Left ventricle myocardium inferior (tissue), 1 donor: ENCODE results near the gene RAD51B. TPM values are rescaled to one million over a fixed set of nuclear protein-coding genes. Genes with fewer than 3 reads are reported as not detected.

Experiments
- DNase-seq: peaks from one replicate; pipeline ENCODE4 v3.0.0-alpha.2; 2020
- H3K27ac ChIP-seq: fragments of 200-600 bp; replicated peaks from 2 replicates; pipeline ENCODE4 v1.8.0; 2021
- H3K27me3 ChIP-seq: fragments of 200-600 bp; 2 replicates; pipeline ENCODE4 v1.8.0; 2021; ENCODE audit warnings: low read depth
- H3K36me3 ChIP-seq: fragments of 200-600 bp; 2 replicates; pipeline ENCODE4 v1.8.0; 2021
- H3K4me1 ChIP-seq: fragments of 200-600 bp; 2 replicates; pipeline ENCODE4 v1.8.0; 2021
- H3K4me3 ChIP-seq: fragments of 200-600 bp; 2 replicates; pipeline ENCODE4 v1.8.0; 2021; ENCODE audit warnings: mild to moderate bottlenecking, moderate library complexity
- H3K9me3 ChIP-seq: fragments of 200-600 bp; replicated peaks from 2 replicates; pipeline ENCODE4 v1.8.0; 2021
- CTCF ChIP-seq: fragments of 200-600 bp; IDR thresholded peaks from 2 replicates; pipeline ENCODE4 v1.8.0; 2021; ENCODE audit warnings: antibody characterized with exemption, mild to moderate bottlenecking, borderline replicate concordance
- intact Hi-C: fragments of 100-400 bp; cut with micrococcal nuclease; formaldehyde crosslinking; loops from one replicate; pipeline ENCODE4 v1.11.0; 2022
- total RNA-seq: library from RNA; stranded (reverse); fragmentation: NEBNext Ultra II Directional; extraction: Animal tissue kit (Norgen Biotek cat#: 25700); gene quantifications from one replicate; pipeline ENCODE4 v1.2.1, GENCODE V29; 2021
- donor health status: DM: no; HTN: yes; CAD: no; lungs with severe emphysema.

RAD51B gene
- total RNA-seq, 1 donor from 2014 or later: 2.4 TPM

- intact Hi-C loops: no loop called here
- H3K27ac ChIP-seq: no peak overlapping the region
- no peaks in the 10 kb centered on the region for H3K27me3 ChIP-seq
- H3K4me3 ChIP-seq: no peak overlapping the region
- peaks cover 36% of the 10 kb centered on the region for H3K4me1 ChIP-seq
- H3K9me3 ChIP-seq: no peaks in the 10 kb centered on the region
- H3K36me3 ChIP-seq: no peaks in the 10 kb centered on the region
- TF ChIP-seq CTCF: no peak
- DNase-seq: no peak
Observed at GRCh38 chr14:68688872-68689371, 869.3 kb downstream of the RAD51B start.

GRCh38 chr14:68689511-68689910, 869.9 kb downstream of the RAD51B start:
- Histone ChIP-seq H3K9me3 (no peaks in the 10 kb centered on the region), H3K36me3 (no peaks in the 10 kb centered on the region), H3K4me1 (peaks cover 34% of the 10 kb centered on the region), H3K27me3 (no peaks in the 10 kb centered on the region), H3K27ac (no peak overlapping the region), H3K4me3 (no peak overlapping the region)
- DNase-seq: no peak
- no peak for TF ChIP-seq CTCF
- intact Hi-C loops: no loop called here

- TF ChIP-seq CTCF: no peak
- intact Hi-C loops: no loop called here
- Histone ChIP-seq H3K27me3 (no peaks in the 10 kb centered on the region), H3K9me3 (no peaks in the 10 kb centered on the region), H3K36me3 (no peaks in the 10 kb centered on the region), H3K4me3 (no peak overlapping the region), H3K4me1 (peaks cover 34% of the 10 kb centered on the region), H3K27ac (no peak overlapping the region)
- no peak for DNase-seq
Observed at GRCh38 chr14:68690089-68690958, 870.7 kb downstream of the RAD51B start.

GRCh38 chr14:68691031-68691791, 871.6 kb downstream of the RAD51B start:
- H3K4me1 ChIP-seq: peaks cover 34% of the 10 kb centered on the region
- intact Hi-C loops: no loop called here
- TF ChIP-seq CTCF: no peak

GRCh38 chr14:68691792-68692118, 872.2 kb downstream of the RAD51B start:
- no peak for TF ChIP-seq CTCF
- intact Hi-C loops: no loop called here
- no peak overlapping the region for H3K4me3 ChIP-seq
- no peaks in the 10 kb centered on the region for H3K27me3 ChIP-seq
- no peak overlapping the region for H3K27ac ChIP-seq
- H3K4me1 ChIP-seq: peaks cover 34% of the 10 kb centered on the region
- no peaks in the 10 kb centered on the region for H3K9me3 ChIP-seq
- DNase-seq: no peak
- no peaks in the 10 kb centered on the region for H3K36me3 ChIP-seq

More at GRCh38 chr14:68691031-68691791, 871.6 kb downstream of the RAD51B start:
- DNase-seq: no peak
- no peaks in the 10 kb centered on the region for H3K27me3 ChIP-seq
- no peaks in the 10 kb centered on the region for H3K36me3 ChIP-seq
- H3K9me3 ChIP-seq: no peaks in the 10 kb centered on the region
- no peak overlapping the region for H3K27ac ChIP-seq
- no peak overlapping the region for H3K4me3 ChIP-seq
